Measurements from ENCODE around the gene UBTD2. TPM values are rescaled to one million over a fixed set of nuclear protein-coding genes. Genes with fewer than 3 reads are reported as not detected.

Gene UBTD2
- total RNA-seq, 1 experiment from 2014 or later: 22.7 TPM

- DNase-seq (ENCODE audit: low spot score): no peak
- TF ChIP-seq ZMAT4 (CRISPR knock-in tag; IDR thresholded peaks at IDR 0.05) (no peak), HMGXB4 (CRISPR knock-in tag; IDR thresholded peaks at IDR 0.05) (no peak), E2F5 (CRISPR knock-in tag; IDR thresholded peaks at IDR 0.05) (no peak), EMX1 (CRISPR knock-in tag; IDR thresholded peaks at IDR 0.05) (no peak), ETV6 (CRISPR knock-in tag; IDR thresholded peaks at IDR 0.05) (no peak), FOXJ3 (CRISPR knock-in tag; IDR thresholded peaks at IDR 0.05; ENCODE audit: borderline replicate concordance) (no peak), ZNF219 (CRISPR knock-in tag; IDR thresholded peaks at IDR 0.05; ENCODE audit: borderline replicate concordance) (no peak), ZNF232 (CRISPR knock-in tag; IDR thresholded peaks at IDR 0.05) (no peak)
- H3K27ac Mint-ChIP-seq: peak overlapping the region; percentile 85; the same call in 1 of the 2 replicates
- ATAC-seq: no peak
- H3K27me3 Mint-ChIP-seq (ENCODE audit: low read depth): no peaks in the 10 kb centered on the region
- H3K36me3 Mint-ChIP-seq: no peaks in the 10 kb centered on the region; the same call in 1 of the 2 replicates
- CTCF ChIA-PET: interaction anchor here (1.2 to 2.1 kb wide), 4 partner anchors 11 to 39 kb away, joined by 3 to 10 read pairs (median 4); partner anchors contain the start of gene STK10
- H3K4me3 Mint-ChIP-seq: no peak overlapping the region
- no peaks in the 10 kb centered on the region for H3K4me1 Mint-ChIP-seq
- no peaks in the 10 kb centered on the region for H3K9me3 Mint-ChIP-seq
- POLR2A ChIA-PET: no interaction called here
Measured at GRCh38 chr5:172162323-172162986, 121.1 kb downstream of the UBTD2 start.

- Mint-ChIP-seq H3K4me3 (no peak overlapping the region), H3K36me3 (no peaks in the 10 kb centered on the region; the same call in 1 of the 2 replicates), H3K4me1 (no peaks in the 10 kb centered on the region), H3K27ac (no peak overlapping the region), H3K9me3 (no peaks in the 10 kb centered on the region), H3K27me3 (ENCODE audit: low read depth) (no peaks in the 10 kb centered on the region)
- no peak for DNase-seq (ENCODE audit: low spot score)
- TF ChIP-seq MLX (CRISPR knock-in tag; IDR thresholded peaks at IDR 0.05): no peak
- no peak for TF ChIP-seq SOX15 (CRISPR knock-in tag; IDR thresholded peaks at IDR 0.05)
- TF ChIP-seq NR2C2 (CRISPR knock-in tag; IDR thresholded peaks at IDR 0.05): no peak
- no peak for TF ChIP-seq E2F5 (CRISPR knock-in tag; IDR thresholded peaks at IDR 0.05)
- ChIA-PET CTCF (no interaction called here), POLR2A (no interaction called here)
- ATAC-seq: no peak
Measured at GRCh38 chr5:172160506-172160905, 123.1 kb downstream of the UBTD2 start.

Other genes starting within 250 kb of the UBTD2 start
- 13.1 to 20.5 TPM (median 15.0 TPM) in 3 replicates for gene STK10, start 95.5 kb downstream of the UBTD2 start, total RNA-seq (2021)
- gene EFCAB9, start 89.6 kb downstream of the UBTD2 start, total RNA-seq (2021): not detected in 3 replicates
- gene SH3PXD2B, start 170.8 kb upstream of the UBTD2 start, total RNA-seq (2021): 52.2 to 64.1 TPM (median 57.4 TPM) in 3 replicates

Data from WTC11 (cell line).